ENCODE results near the gene PCNX3. TPM values are rescaled to one million over a fixed set of nuclear protein-coding genes. Genes with fewer than 3 reads are reported as not detected.

PCNX3 gene
- total and polyA plus RNA-seq, 10 of the 15 experiments (the other 5 are each of a cell fraction or from before 2014, with no cell fraction given), result 0.03 to 46.6 (median 8.4) TPM

- DNase-seq (ENCODE audit: low read depth, low spot score) (no peak), ATAC-seq (peak; percentile 11), FAIRE-seq (no peak)
- Histone ChIP-seq H3K9ac (ENCODE audit: control insufficient read depth, insufficient read depth, low read length) (peak overlapping the region; percentile 68), H3K79me2 (ENCODE audit: control insufficient read depth, insufficient read depth, low read length) (peaks cover 72% of the 10 kb centered on the region), H3K4me1 (ENCODE audit: control insufficient read depth, insufficient read depth, low read length) (peaks cover 24% of the 10 kb centered on the region), H3K36me3 (ENCODE audit: control insufficient read depth in 2 of 2, insufficient read depth in 2 of 2, low read length in 1 of 2) (peaks cover 17 to 21% of the 10 kb centered on the region in 2 experiments; a peak in 3 of 4 replicates), H3K27ac (ENCODE audit: control insufficient read depth, insufficient read depth) (peak overlapping the region; percentile 64), H3K27me3 (replicated peaks in 1 of 2; ENCODE audit: control insufficient read depth in 2 of 2, insufficient read depth in 2 of 2, low read length in 1 of 2) (no peaks in the 10 kb centered on the region), H2AFZ (ENCODE audit: control insufficient read depth, low read depth, low read length) (no peak overlapping the region), H4K20me1 (ENCODE audit: control insufficient read depth, insufficient read depth) (no peaks in the 10 kb centered on the region; the same call in 1 of the 2 replicates), H3K9me3 (replicated peaks; ENCODE audit: control insufficient read depth, insufficient read depth, low read length) (no peaks in the 10 kb centered on the region), H3K4me2 (ENCODE audit: control insufficient read depth, insufficient read depth) (peak overlapping the region; percentile 94), H3K4me3 (peak overlapping the region; percentile 100)
- ChIA-PET SMC1A (ENCODE audit: uncharacterized antibody, unreplicated experiment) (interaction anchor here (1.2 to 1.7 kb wide), 8 partner anchors 10 to 273 kb away, joined by 3 to 21 read pairs (median 6); partner anchors contain the start of genes CCDC85B, FIBP, SIPA1 and ZNRD2), CTCF (interaction anchor here (0.6 to 3.8 kb wide), 11 partner anchors 10 to 286 kb away, joined by 3 to 35 read pairs (median 6); partner anchors contain the start of genes FAM89B, SIPA1 and ZNRD2), POLR2A (interaction anchor here (0.5 to 5.0 kb wide), 19 partner anchors 11 to 327 kb away, joined by 3 to 41 read pairs (median 6); partner anchors contain the start of genes C11orf68, EHBP1L1, FAM89B and MUS81), RAD21 (ENCODE audit: unreplicated experiment) (interaction anchor here (0.7 to 4.0 kb wide), 15 partner anchors 16 to 283 kb away, joined by 3 to 36 read pairs (median 5); partner anchors contain the start of genes DPF2, EHBP1L1, FAM89B and KAT5)
- 14% methylated on average over 22 of the region's 50 CpGs for WGBS (ENCODE audit: insufficient coverage, insufficient replicate concordance, low lambda C conversion rate, missing lambda C conversion rate)
- in situ Hi-C loops (cut with MboI), result no loop called here
- intact Hi-C loops (cut with micrococcal nuclease; ENCODE audit: unreplicated experiment), result loop anchor here (1.0 to 2.0 kb wide), 5 partner anchors 23 to 75 kb away; partner anchors contain the start of genes SIPA1 and ZNRD2
- no TSS peak for BruUV-seq (replicated peaks)
- TF ChIP-seq ATF2 (IDR thresholded peaks at IDR 0.05; ENCODE audit: low read length) (no peak), EGR1 (IDR thresholded peaks at IDR 0.05; ENCODE audit: borderline replicate concordance in 1 of 2, low read depth in 2 of 2, low read length in 2 of 2) (peak in 1 of 2 experiments; percentile 63; a peak in 1 of 3 replicates), MAX (IDR thresholded peaks at IDR 0.05; ENCODE audit: low read depth, low read length) (no peak), E2F4 (IDR thresholded peaks at IDR 0.05; ENCODE audit: low read depth, low read length) (no peak), PML (IDR thresholded peaks at IDR 0.05; ENCODE audit: low read length) (no peak), RBBP5 (conservative IDR thresholded peaks at IDR 0.05) (no peak), NBN (IDR thresholded peaks at IDR 0.05) (no peak), PBX3 (IDR thresholded peaks at IDR 0.05; ENCODE audit: insufficient replicate concordance, low read depth, low read length) (no peak), LARP7 (IDR thresholded peaks at IDR 0.05) (peak; percentile 73), MYC (IDR thresholded peaks at IDR 0.05; ENCODE audit: insufficient read depth, insufficient read length, insufficient replicate concordance, low read length, severe bottlenecking) (no peak), SREBF2 (IDR thresholded peaks at IDR 0.05; ENCODE audit: low read length) (no peak), SMARCA5 (IDR thresholded peaks at IDR 0.05) (peak; percentile 55; the same call in 1 of the 2 replicates), RCOR1 (conservative IDR thresholded peaks at IDR 0.05; ENCODE audit: low read depth, low read length) (no peak), NKRF (conservative IDR thresholded peaks at IDR 0.05) (0 out of 2 replicates have a peak, but pooled peaks have one; percentile 80), ZNF622 (IDR thresholded peaks at IDR 0.05) (no peak), GATAD2B (conservative IDR thresholded peaks at IDR 0.05; ENCODE audit: low read depth) (no peak), MEF2B (IDR thresholded peaks at IDR 0.05; ENCODE audit: partially characterized antibody, poor library complexity, severe bottlenecking) (no peak)
Observed at GRCh38 chr11:65615950-65616574, 486 bp downstream of the PCNX3 start.
